WI38 (cell line): ENCODE results near the gene DOK6.

Experiments
- H3K4me3 ChIP-seq: 2 replicates; pipeline ENCODE4 v1.5.1; 2011; ENCODE audit warnings: low read depth, mild to moderate bottlenecking, control low read depth, low read length
- TF ChIP-seq, protein P1 (sequence below): IDR thresholded peaks from 2 replicates; pipeline ENCODE4 v1.5.1; 2012; ENCODE audit warnings: low read depth, mild to moderate bottlenecking, control low read depth, low read length

DOK6 gene

DNA sequence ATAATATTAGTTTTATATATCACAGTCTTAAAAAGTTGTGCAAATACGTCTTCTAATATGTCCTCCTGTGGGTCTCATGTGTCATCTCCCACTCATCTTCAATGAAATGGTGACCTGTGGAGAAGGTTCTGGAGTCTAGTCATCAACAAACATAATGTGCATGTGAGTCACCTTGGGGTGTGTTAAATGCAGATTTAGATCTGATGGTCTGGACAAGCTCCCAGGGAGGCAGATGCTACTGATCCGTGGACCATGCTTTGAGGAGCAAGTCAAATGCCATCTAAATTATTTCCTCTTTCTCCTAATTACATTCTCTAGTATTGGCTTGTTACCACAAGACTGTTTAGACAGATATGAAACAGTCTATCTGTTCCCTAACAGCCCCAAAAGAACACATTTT is 336.0 kb downstream of the DOK6 start:
- TF ChIP-seq, protein P1, sequence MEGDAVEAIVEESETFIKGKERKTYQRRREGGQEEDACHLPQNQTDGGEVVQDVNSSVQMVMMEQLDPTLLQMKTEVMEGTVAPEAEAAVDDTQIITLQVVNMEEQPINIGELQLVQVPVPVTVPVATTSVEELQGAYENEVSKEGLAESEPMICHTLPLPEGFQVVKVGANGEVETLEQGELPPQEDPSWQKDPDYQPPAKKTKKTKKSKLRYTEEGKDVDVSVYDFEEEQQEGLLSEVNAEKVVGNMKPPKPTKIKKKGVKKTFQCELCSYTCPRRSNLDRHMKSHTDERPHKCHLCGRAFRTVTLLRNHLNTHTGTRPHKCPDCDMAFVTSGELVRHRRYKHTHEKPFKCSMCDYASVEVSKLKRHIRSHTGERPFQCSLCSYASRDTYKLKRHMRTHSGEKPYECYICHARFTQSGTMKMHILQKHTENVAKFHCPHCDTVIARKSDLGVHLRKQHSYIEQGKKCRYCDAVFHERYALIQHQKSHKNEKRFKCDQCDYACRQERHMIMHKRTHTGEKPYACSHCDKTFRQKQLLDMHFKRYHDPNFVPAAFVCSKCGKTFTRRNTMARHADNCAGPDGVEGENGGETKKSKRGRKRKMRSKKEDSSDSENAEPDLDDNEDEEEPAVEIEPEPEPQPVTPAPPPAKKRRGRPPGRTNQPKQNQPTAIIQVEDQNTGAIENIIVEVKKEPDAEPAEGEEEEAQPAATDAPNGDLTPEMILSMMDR = no peak

DNA sequence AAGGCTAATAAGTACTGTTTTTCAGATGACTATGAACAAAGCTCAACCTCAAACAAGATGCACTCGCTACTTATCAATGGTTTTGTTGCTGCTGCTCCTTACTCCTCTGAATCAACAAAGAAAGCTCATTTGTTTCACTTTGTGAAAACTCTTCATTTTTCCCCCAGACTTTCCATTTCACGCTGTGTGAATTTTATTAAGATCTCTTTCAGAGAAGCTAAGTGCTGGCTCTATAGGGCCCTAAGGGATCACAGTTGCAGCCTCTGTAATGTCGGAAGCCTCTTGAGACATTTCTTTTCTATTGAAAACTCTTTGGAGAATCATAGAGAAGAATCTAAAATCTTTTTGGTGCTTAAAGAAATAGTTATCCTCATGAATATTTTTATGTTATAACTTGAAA is 337.2 kb downstream of the DOK6 start:
- TF ChIP-seq, protein P1 = no peak
- no peak overlapping the region for H3K4me3 ChIP-seq

More for the DNA sequence above, 336.0 kb downstream of the DOK6 start:
- H3K4me3 ChIP-seq = no peak overlapping the region

DNA sequence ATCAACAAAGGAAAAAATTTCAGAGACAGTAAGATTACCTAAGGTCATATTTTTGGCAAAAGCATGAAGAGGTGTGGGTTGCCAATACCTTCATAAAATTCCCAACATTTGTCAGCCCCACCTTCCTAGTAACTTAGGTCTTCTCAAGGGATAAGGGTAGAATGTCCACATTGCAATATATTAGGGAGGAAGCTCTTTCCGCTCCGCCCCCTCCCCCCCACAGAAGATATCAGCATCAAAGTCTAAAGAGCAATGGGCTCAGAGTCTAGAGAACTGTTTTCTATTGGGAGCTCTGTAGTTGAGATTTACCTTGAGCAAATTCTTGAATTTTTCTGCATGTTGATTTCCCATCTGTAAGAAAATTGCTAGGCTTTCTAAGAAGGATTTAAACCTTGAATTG is 346.7 kb downstream of the DOK6 start:
- TF ChIP-seq, protein P1 = no peak
- no peak overlapping the region for H3K4me3 ChIP-seq

DNA sequence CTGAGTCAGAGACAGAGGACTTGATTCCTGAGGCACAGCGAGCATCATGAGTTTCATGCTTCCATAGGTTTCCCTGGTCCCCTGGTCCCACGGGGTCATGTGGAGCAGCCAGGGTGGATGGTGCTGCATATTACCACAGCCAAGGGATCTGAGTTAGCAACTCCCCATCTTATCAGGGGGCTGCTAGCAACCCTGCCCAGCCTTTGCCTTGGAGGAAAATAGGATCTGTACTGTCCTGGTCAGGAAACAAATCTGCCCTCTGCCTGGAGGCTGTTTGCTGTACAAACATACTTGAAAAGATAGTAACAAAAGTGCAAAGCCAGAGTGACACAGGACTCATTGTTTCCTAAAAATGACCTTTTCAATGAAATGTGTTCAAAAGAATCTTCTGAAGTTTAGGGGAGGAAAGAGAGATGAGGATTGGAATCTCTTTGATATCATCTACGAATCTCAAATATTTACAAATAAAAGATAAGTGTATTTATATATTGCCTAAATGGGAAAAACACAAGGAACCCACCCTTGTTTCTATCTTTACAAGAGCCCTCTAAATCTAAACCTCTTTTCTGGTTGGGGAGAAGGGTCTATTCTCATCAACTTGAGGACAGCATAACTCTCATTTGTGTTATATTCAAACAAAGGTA is 352.2 kb downstream of the DOK6 start:
- TF ChIP-seq, protein P1 = no peak
- H3K4me3 ChIP-seq = no peak overlapping the region

DNA sequence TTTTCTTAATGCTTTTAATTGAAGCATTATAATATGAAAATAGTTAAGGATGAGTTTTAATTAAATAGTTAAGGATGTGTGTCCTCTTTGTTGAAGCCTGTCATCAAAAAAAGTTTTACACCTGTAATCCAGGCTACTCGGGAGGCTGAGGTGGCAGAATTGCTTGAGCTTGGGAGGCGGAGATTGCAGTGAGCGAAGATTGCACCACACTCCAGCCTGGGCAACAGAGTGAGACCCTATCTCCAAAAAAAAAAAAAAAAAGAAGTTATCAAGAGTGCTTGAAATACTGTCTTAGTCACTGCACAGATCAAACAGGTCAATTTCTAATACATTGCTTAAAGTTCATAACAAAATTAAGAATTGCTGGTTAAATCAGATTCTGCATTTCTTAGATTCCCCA is 353.4 kb downstream of the DOK6 start:
- TF ChIP-seq, protein P1 = no peak
- H3K4me3 ChIP-seq = no peak overlapping the region

DNA sequence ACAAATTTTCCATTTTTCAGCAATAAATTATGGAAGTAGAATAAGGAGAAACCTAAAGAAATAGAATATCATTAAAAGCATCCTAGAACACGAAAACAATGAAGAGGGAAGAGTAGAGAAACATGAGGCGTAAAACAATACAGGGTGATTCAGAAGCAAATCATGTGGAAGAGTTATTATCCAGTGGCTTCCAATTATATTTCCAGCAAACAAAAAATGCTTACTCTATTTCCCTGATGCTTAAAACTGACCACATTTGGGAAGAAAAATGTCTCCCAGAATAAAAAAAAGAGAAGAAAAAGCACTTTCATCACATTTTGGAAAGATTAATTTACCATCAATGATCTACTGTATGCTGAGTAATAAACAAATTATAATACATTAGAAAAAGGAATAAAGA is 354.4 kb downstream of the DOK6 start:
- H3K4me3 ChIP-seq = no peak overlapping the region
- TF ChIP-seq, protein P1 = no peak

DNA sequence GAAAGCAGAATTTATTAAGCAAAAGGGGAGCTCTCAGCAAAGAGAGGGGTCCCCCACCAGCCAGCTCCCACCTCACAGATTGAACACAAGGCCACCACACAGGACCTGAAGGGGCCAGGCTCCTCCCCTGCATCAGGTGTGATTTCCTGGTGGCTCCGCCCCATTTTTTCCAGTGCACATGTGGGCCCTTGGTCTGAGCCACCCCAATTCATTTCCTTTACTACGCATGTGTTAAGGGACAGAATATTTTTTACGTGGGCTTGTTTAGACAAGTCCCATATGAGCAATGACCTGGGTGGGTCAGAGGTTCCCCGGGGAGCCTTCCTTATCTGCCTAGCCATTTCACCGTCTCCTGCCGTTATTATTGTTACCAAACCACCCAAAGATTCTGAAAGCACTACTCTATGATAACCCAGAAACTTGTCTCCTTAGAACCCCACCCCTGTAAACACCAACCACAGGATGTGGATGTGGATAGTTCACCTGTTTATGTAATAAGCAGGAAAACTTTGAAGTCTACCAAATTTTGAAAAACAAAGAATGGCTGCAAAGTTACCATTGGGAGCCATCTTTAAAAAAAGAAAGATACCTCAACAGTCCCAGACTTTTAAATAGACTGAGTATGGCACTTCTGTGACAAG is 355.3 kb downstream of the DOK6 start:
- TF ChIP-seq, protein P1 = no peak
- no peak overlapping the region for H3K4me3 ChIP-seq
